Measurements from ENCODE around the gene B3GNT7. TPM values are rescaled to one million over a fixed set of nuclear protein-coding genes. Genes with fewer than 3 reads are reported as not detected.

B3GNT7 gene
- total and polyA plus RNA-seq, 4 donors, result 0.74 to 1.7 (median 1.0) TPM

DNA sequence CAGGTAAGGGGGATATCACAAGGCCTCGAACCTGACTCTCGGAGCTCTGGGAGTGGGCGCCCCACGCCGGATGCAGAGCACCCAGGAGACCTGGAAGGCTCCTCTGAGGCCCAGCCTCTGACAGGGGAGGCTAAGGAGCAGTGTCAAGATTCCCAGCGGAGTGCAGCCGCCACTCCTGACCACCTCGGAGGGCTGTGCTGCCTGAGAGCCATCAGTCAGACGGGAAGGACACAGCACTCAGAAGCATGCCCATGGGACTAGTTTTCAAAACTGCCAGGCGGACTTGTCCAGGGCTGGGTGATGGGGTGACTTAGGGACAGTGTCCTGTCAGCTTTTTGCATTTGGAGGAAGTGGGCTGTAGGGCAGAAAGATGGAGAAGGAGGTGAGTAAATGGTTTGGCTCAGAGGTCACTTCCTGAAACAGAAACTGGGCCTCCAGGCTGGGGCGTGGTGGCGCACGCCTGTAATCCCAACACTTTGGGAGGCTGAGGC, 34.6 kb upstream of the B3GNT7 start:
- Histone ChIP-seq H3K27ac (ENCODE audit: low read depth in 1 of 2, low read length in 2 of 2) (no peak overlapping the region), H3K27me3 (ENCODE audit: control insufficient read depth in 4 of 4, insufficient read depth in 4 of 4, low read length in 3 of 4) (no peaks in the 10 kb centered on the region), H3K4me1 (ENCODE audit: control insufficient read depth in 4 of 4, insufficient read depth in 4 of 4, low read length in 3 of 4) (peaks cover 0 to 3% (median 0%) of the 10 kb centered on the region in 4 donors), H3K9me3 (ENCODE audit: control insufficient read depth in 4 of 4, low read length in 3 of 4) (no peaks in the 10 kb centered on the region), H3K36me3 (ENCODE audit: control insufficient read depth in 4 of 4, insufficient read depth in 3 of 4, low read depth in 1 of 4, low read length in 3 of 4) (no peaks in the 10 kb centered on the region), H3K9ac (ENCODE audit: low read depth in 1 of 2, low read length in 2 of 2) (no peak overlapping the region), H3K4me3 (ENCODE audit: low read depth in 1 of 3, low read length in 3 of 3) (no peak overlapping the region)
- TF ChIP-seq GABPA (IDR thresholded peaks at IDR 0.05 in 1 of 2, conservative IDR thresholded peaks at IDR 0.05 in 1 of 2) (no peak), EGR1 (IDR thresholded peaks at IDR 0.05; ENCODE audit: low read depth in 2 of 2) (no peak), ZBTB33 (IDR thresholded peaks at IDR 0.05) (no peak), FOXA2 (IDR thresholded peaks at IDR 0.05) (no peak), YY1 (IDR thresholded peaks at IDR 0.05) (no peak), FOXA1 (IDR thresholded peaks at IDR 0.05) (no peak), ATF3 (IDR thresholded peaks at IDR 0.05) (no peak), TAF1 (conservative IDR thresholded peaks at IDR 0.05) (no peak), HNF4A (conservative IDR thresholded peaks at IDR 0.05) (no peak), RAD21 (IDR thresholded peaks at IDR 0.05) (no peak), RXRA (IDR thresholded peaks at IDR 0.05) (no peak), JUND (IDR thresholded peaks at IDR 0.05) (no peak), SP1 (IDR thresholded peaks at IDR 0.05) (no peak)
- TF ChIP-seq, protein P1, sequence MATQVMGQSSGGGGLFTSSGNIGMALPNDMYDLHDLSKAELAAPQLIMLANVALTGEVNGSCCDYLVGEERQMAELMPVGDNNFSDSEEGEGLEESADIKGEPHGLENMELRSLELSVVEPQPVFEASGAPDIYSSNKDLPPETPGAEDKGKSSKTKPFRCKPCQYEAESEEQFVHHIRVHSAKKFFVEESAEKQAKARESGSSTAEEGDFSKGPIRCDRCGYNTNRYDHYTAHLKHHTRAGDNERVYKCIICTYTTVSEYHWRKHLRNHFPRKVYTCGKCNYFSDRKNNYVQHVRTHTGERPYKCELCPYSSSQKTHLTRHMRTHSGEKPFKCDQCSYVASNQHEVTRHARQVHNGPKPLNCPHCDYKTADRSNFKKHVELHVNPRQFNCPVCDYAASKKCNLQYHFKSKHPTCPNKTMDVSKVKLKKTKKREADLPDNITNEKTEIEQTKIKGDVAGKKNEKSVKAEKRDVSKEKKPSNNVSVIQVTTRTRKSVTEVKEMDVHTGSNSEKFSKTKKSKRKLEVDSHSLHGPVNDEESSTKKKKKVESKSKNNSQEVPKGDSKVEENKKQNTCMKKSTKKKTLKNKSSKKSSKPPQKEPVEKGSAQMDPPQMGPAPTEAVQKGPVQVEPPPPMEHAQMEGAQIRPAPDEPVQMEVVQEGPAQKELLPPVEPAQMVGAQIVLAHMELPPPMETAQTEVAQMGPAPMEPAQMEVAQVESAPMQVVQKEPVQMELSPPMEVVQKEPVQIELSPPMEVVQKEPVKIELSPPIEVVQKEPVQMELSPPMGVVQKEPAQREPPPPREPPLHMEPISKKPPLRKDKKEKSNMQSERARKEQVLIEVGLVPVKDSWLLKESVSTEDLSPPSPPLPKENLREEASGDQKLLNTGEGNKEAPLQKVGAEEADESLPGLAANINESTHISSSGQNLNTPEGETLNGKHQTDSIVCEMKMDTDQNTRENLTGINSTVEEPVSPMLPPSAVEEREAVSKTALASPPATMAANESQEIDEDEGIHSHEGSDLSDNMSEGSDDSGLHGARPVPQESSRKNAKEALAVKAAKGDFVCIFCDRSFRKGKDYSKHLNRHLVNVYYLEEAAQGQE (IDR thresholded peaks at IDR 0.05), result no peak
- TF ChIP-seq, protein P2, sequence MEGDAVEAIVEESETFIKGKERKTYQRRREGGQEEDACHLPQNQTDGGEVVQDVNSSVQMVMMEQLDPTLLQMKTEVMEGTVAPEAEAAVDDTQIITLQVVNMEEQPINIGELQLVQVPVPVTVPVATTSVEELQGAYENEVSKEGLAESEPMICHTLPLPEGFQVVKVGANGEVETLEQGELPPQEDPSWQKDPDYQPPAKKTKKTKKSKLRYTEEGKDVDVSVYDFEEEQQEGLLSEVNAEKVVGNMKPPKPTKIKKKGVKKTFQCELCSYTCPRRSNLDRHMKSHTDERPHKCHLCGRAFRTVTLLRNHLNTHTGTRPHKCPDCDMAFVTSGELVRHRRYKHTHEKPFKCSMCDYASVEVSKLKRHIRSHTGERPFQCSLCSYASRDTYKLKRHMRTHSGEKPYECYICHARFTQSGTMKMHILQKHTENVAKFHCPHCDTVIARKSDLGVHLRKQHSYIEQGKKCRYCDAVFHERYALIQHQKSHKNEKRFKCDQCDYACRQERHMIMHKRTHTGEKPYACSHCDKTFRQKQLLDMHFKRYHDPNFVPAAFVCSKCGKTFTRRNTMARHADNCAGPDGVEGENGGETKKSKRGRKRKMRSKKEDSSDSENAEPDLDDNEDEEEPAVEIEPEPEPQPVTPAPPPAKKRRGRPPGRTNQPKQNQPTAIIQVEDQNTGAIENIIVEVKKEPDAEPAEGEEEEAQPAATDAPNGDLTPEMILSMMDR (IDR thresholded peaks at IDR 0.05; ENCODE audit: low read depth, low read length, missing input control), result no peak
- TF ChIP-seq, protein P3, sequence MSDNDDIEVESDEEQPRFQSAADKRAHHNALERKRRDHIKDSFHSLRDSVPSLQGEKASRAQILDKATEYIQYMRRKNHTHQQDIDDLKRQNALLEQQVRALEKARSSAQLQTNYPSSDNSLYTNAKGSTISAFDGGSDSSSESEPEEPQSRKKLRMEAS (IDR thresholded peaks at IDR 0.05), result no peak
- WGBS, result 93% methylated on average over 13 of the region's 13 CpGs
- DNase-seq (ENCODE audit: low spot score), result no peak

All from liver (tissue), 9 donors.